Lung (tissue), 12 donors: ENCODE data around the gene FAM168A. TPM values are rescaled to one million over a fixed set of nuclear protein-coding genes. Genes with fewer than 3 reads are reported as not detected.

ENCODE experiments used
- ATAC-seq: fragments of 200-7000 bp; cut with Tn5 transposase; one replicate; pipeline ENCODE4 v1.9.1; 2020; ENCODE audit warnings: moderate number of reproducible peaks; ENCODE audit not compliant: insufficient read depth, low FRiP score
- DNase-seq, 3 donors: peaks; one replicate each; pipeline ENCODE4 v3.0.0-alpha.2; 2013 to 2017
- H3K27ac ChIP-seq, 2 donors: one replicate each; pipeline ENCODE4 v1.5.1; 2013; ENCODE audit warnings: mild to moderate bottlenecking in 2 of 2, moderate library complexity in 2 of 2, control low read depth in 1 of 2, inconsistent platforms in 1 of 2, low read depth in 1 of 2, low read length in 1 of 2
- H3K27me3 ChIP-seq, 3 donors: one replicate each; pipeline ENCODE4 v1.5.1; 2013; ENCODE audit warnings: low read length in 2 of 3; ENCODE audit not compliant: control insufficient read depth in 3 of 3, insufficient read depth in 3 of 3
- H3K36me3 ChIP-seq, 4 donors: one replicate each; pipeline ENCODE4 v1.5.1; 2013; ENCODE audit warnings: low read length in 4 of 4, mild to moderate bottlenecking in 1 of 4, moderate library complexity in 1 of 4; ENCODE audit not compliant: control insufficient read depth in 4 of 4, insufficient read depth in 4 of 4
- H3K4me1 ChIP-seq, 5 donors: one replicate each; pipeline ENCODE4 v1.5.1; 2013; ENCODE audit warnings: low read length in 5 of 5, mild to moderate bottlenecking in 2 of 5, moderate library complexity in 1 of 5; ENCODE audit not compliant: control insufficient read depth in 5 of 5, insufficient read depth in 5 of 5
- H3K4me3 ChIP-seq: one replicate; pipeline ENCODE4 v1.5.1; 2013; ENCODE audit warnings: mild to moderate bottlenecking, control low read depth, moderate library complexity
- H3K9ac ChIP-seq, 2 donors: one replicate each; pipeline ENCODE4 v1.5.1; 2013; ENCODE audit warnings: low read length in 2 of 2, control low read depth in 1 of 2; ENCODE audit not compliant: insufficient read depth in 1 of 2
- H3K9me3 ChIP-seq, 4 donors: one replicate each; pipeline ENCODE4 v1.5.1; 2013; ENCODE audit warnings: low read length in 3 of 4, mild to moderate bottlenecking in 1 of 4, moderate library complexity in 1 of 4; ENCODE audit not compliant: control insufficient read depth in 4 of 4, insufficient read depth in 3 of 4
- WGBS, 2 donors: extraction: QIAGEN DNeasy Blood & Tissue Kit; methylation state at CpG; one replicate each; pipeline ENCODE4 v1.1.7; 2013; 5-methylcytosine and 5-hydroxymethylcytosine counted together
- polyA plus RNA-seq, 2 donors: library from polyadenylated mRNA; stranded (reverse); fragments of 200-250 nt; gene quantifications; one replicate each; pipeline ENCODE4 v1.2.1, GENCODE V29; 2013
- total RNA-seq, 2 donors: library from RNA; depleted of rRNA in 1 of 2; stranded (reverse); fragments of >200 nt in 1 of 2; gene quantifications; one replicate each; pipeline ENCODE4 v1.2.1, GENCODE V29; 2014 to 2021
- TF ChIP-seq, protein P1 (sequence below): IDR thresholded peaks from 2 replicates; pipeline ENCODE4 v1.5.1; 2012; ENCODE audit warnings: mild to moderate bottlenecking; ENCODE audit errors: control extremely low read depth, extremely low read depth
- donor health status: control.
- donor health status: control.
- donor health status: Bipolar disorder and iron deficiency.
- donor health status: healthy.
- donor health status: DM: yes; HTN: yes; CAD: no.

The FAM168A gene
- total and polyA plus RNA-seq, 4 donors: 6.7 to 25.5 (median 17.1) TPM

DNA sequence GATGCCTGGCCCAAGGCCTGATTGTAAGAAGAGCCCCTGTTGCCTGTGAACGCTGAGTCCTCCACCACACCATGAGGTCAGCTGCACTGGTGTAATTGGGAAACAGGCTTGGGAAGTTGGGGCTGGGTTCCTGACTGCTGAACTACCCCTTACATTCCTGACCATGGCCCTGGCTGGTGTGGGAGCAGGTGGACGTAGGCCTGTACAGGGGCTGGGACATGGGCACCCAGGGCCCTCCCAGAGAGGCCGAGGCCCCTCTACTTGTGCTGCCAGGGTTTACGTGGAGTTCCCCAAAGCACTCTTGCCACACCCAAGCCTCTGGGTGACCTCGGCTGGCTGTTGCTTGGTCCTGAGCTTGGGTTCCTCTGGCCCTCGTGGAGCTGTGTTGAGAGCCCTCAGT lies 216.3 kb downstream of the FAM168A start:
- Histone ChIP-seq H3K4me3 (no peak overlapping the region), H3K9me3 (no peaks in the 10 kb centered on the region), H3K4me1 (peaks cover 0 to 37% (median 16%) of the 10 kb centered on the region in 5 donors), H3K27ac (peak overlapping the region in 1 of 2 donors; percentile 18), H3K36me3 (no peaks in the 10 kb centered on the region), H3K27me3 (no peaks in the 10 kb centered on the region), H3K9ac (no peak overlapping the region)
- ATAC-seq: no peak
- DNase-seq: no peak
- TF ChIP-seq, protein P1, sequence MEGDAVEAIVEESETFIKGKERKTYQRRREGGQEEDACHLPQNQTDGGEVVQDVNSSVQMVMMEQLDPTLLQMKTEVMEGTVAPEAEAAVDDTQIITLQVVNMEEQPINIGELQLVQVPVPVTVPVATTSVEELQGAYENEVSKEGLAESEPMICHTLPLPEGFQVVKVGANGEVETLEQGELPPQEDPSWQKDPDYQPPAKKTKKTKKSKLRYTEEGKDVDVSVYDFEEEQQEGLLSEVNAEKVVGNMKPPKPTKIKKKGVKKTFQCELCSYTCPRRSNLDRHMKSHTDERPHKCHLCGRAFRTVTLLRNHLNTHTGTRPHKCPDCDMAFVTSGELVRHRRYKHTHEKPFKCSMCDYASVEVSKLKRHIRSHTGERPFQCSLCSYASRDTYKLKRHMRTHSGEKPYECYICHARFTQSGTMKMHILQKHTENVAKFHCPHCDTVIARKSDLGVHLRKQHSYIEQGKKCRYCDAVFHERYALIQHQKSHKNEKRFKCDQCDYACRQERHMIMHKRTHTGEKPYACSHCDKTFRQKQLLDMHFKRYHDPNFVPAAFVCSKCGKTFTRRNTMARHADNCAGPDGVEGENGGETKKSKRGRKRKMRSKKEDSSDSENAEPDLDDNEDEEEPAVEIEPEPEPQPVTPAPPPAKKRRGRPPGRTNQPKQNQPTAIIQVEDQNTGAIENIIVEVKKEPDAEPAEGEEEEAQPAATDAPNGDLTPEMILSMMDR: no peak
- WGBS, 2 donors: 27 to 63% methylated on average over 6 of the region's 6 CpGs

DNA sequence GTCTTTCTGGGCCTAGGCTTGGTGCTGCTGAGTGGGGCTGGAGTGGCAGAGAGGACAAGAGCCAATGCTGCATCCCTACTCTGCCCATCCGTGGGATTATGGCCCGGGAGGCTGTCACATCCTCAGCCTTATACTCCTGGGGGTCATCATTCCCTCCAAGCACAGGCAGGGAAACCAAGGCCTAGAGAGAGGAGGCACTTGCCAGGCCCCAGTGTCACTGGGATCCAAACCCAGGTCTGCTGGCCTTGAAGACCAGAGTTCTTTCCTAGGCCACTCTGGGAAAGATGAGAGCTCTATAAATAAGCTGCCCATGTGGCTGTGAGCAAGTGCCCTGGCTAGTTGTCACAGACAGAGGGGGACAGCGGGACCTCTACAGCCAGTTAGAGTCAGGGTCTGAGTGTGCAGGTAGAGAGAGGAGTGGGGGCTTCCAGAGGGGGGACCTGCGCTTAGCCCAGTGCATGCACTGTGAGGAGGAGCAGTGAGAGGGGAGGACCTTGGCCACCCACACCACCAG lies 217.0 kb downstream of the FAM168A start:
- peak overlapping the region in 1 of 2 donors; percentile 18 for H3K27ac ChIP-seq
- no peak overlapping the region for H3K4me3 ChIP-seq
- H3K27me3 ChIP-seq: no peaks in the 10 kb centered on the region
- no peak for DNase-seq
- H3K4me1 ChIP-seq: peaks cover 0 to 33% (median 16%) of the 10 kb centered on the region in 5 donors
- TF ChIP-seq, protein P1: no peak
- no peak overlapping the region for H3K9ac ChIP-seq
- 90 to 94% methylated on average over 4 of the region's 4 CpGs for WGBS, 2 donors
- no peak for ATAC-seq
- no peaks in the 10 kb centered on the region for H3K9me3 ChIP-seq
- no peaks in the 10 kb centered on the region for H3K36me3 ChIP-seq

DNA sequence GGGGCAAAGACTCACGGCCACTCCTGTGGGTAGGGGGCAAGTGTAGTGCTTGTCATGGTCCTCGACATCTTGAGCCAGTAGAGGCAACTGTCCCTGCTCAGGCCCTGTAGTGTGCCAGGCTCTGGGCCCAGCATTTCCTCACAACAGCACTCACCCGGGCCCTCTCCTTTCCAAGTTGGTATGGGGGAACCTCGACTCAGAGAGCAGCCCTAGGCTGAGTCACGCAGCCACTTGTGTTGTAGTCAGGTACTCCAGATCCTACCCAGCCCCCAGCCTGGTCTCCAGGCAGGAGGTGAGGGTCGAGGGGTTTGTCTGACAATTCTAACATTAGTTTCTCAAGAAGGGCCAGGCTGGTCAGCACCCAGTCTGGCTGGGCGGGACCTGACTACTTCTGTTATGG lies 217.6 kb downstream of the FAM168A start:
- no peaks in the 10 kb centered on the region for H3K36me3 ChIP-seq
- H3K9me3 ChIP-seq: no peaks in the 10 kb centered on the region
- H3K9ac ChIP-seq: no peak overlapping the region
- WGBS, 2 donors: 59 to 62% methylated on average over 7 of the region's 7 CpGs
- DNase-seq (no peak), ATAC-seq (no peak)
- TF ChIP-seq, protein P1: no peak
- H3K27me3 ChIP-seq: no peaks in the 10 kb centered on the region
- peaks cover 0 to 29% (median 16%) of the 10 kb centered on the region in 5 donors for H3K4me1 ChIP-seq
- H3K4me3 ChIP-seq: no peak overlapping the region
- H3K27ac ChIP-seq: no peak overlapping the region
